H1 (cell line): ENCODE results near the gene SF3A2.

Source experiments
- CBX5 ChIP-seq: fragments of 300-800, 300-1000 bp; sonication (generic); IDR thresholded peaks from 2 replicates; pipeline ENCODE4 v1.7.1; 2016; ENCODE audit warnings: antibody characterized with exemption, low read length, low read depth
- EP300 ChIP-seq, 2 experiments: IDR thresholded peaks; 1 replicate in 1 of 2; 2 replicates in 1 of 2; pipeline ENCODE4 v1.6.1; 2011 to 2012; ENCODE audit warnings: low read depth in 2 of 2, low read length in 2 of 2, mild to moderate bottlenecking in 2 of 2, borderline replicate concordance in 1 of 2, inconsistent platforms in 1 of 2, moderate library complexity in 1 of 2
- EZH2 ChIP-seq: fragments of 200-600 bp; sonication (generic); IDR thresholded peaks from 2 replicates; pipeline ENCODE4 v1.7.1; 2012; ENCODE audit warnings: low read depth, mild to moderate bottlenecking, moderate library complexity, low read length, inconsistent platforms; ENCODE audit not compliant: severe bottlenecking
- JUN ChIP-seq: IDR thresholded peaks from 2 replicates; pipeline ENCODE4 v1.6.1; 2011; ENCODE audit warnings: low read depth, mild to moderate bottlenecking, improper control_type of control experiment, low read length
- PHF8 ChIP-seq: fragments of 200-600 bp; sonication (generic); conservative IDR thresholded peaks from 2 replicates; pipeline ENCODE4 v1.7.1; 2012; ENCODE audit warnings: low read depth, mild to moderate bottlenecking, inconsistent platforms, low read length, moderate library complexity
- POU5F1 ChIP-seq: IDR thresholded peaks from 2 replicates; pipeline ENCODE4 v1.6.1; 2011; ENCODE audit warnings: low read depth, mild to moderate bottlenecking, low read length, moderate library complexity
- RXRA ChIP-seq: IDR thresholded peaks from 2 replicates; pipeline ENCODE4 v1.6.1; 2011; ENCODE audit warnings: low read depth, mild to moderate bottlenecking, low read length, moderate library complexity; ENCODE audit not compliant: insufficient read depth
- TAF1 ChIP-seq: IDR thresholded peaks from 2 replicates; pipeline ENCODE4 v1.6.1; 2011; ENCODE audit warnings: mild to moderate bottlenecking, low read depth, low read length
- TF ChIP-seq, protein P1 (sequence below), 3 experiments: IDR thresholded peaks; 1 replicate in 2 of 3; 2 replicates in 1 of 3; pipeline versions ENCODE4 v1.5.1 to v1.6.1; 2011; ENCODE audit warnings: low read length in 3 of 3, mild to moderate bottlenecking in 3 of 3, inconsistent platforms in 2 of 3, low read depth in 1 of 3, moderate library complexity in 1 of 3; ENCODE audit not compliant: insufficient read depth in 1 of 3; ENCODE audit errors: control extremely low read depth in 1 of 3
- TF ChIP-seq, protein P2 (sequence below): IDR thresholded peaks from 2 replicates; pipeline ENCODE4 v1.6.1; 2011; ENCODE audit warnings: low read length, improper control_type of control experiment

DNA sequence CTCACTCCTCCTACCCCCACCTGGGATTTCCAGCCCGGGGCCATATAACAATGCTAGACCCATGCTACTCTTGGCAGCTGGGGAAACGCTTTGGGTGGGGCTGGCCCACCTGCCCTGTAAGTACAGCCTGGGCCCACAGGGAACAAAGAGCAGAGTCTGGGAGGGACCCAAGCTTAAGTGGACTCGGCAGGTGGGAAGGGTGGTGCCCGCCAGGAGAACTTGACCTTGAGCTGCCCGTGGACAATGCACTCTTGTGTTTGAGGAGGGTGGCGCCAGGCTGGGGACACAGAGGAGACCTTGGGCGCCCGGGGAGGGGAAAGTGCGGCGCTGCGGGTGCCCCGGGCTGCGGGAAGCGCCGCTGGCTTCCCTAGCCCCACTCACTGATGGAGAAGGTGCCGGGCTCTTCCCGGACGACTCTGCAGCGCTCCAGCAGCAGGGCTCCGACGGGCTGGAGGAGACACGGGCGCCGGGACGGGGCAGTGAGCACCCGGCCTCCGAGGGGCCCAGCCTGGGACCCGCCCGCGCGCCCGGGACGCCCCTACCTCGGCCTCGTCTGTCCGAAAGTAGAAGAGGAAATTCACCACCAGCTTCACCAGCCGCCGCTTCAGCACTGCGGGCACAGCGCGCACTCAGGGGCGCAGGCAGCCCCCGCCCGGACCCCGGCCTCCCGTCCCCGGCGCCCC, 1.1 kb upstream of the SF3A2 start:
- no peak for TF ChIP-seq PHF8
- TF ChIP-seq, protein P1, sequence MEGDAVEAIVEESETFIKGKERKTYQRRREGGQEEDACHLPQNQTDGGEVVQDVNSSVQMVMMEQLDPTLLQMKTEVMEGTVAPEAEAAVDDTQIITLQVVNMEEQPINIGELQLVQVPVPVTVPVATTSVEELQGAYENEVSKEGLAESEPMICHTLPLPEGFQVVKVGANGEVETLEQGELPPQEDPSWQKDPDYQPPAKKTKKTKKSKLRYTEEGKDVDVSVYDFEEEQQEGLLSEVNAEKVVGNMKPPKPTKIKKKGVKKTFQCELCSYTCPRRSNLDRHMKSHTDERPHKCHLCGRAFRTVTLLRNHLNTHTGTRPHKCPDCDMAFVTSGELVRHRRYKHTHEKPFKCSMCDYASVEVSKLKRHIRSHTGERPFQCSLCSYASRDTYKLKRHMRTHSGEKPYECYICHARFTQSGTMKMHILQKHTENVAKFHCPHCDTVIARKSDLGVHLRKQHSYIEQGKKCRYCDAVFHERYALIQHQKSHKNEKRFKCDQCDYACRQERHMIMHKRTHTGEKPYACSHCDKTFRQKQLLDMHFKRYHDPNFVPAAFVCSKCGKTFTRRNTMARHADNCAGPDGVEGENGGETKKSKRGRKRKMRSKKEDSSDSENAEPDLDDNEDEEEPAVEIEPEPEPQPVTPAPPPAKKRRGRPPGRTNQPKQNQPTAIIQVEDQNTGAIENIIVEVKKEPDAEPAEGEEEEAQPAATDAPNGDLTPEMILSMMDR (IDR thresholded peaks at IDR 0.05; ENCODE audit: control extremely low read depth in 1 of 3, insufficient read depth in 1 of 3, low read depth in 1 of 3, low read length in 3 of 3), result no peak
- no peak for TF ChIP-seq TAF1
- no peak for TF ChIP-seq EZH2
- no peak for TF ChIP-seq POU5F1
- TF ChIP-seq, protein P2, sequence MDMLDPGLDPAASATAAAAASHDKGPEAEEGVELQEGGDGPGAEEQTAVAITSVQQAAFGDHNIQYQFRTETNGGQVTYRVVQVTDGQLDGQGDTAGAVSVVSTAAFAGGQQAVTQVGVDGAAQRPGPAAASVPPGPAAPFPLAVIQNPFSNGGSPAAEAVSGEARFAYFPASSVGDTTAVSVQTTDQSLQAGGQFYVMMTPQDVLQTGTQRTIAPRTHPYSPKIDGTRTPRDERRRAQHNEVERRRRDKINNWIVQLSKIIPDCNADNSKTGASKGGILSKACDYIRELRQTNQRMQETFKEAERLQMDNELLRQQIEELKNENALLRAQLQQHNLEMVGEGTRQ, result no peak
- TF ChIP-seq CBX5, result no peak
- no peak for TF ChIP-seq RXRA
- TF ChIP-seq EP300 (IDR thresholded peaks at IDR 0.05; ENCODE audit: borderline replicate concordance in 1 of 2, low read depth in 2 of 2, low read length in 2 of 2), result no peak
- no peak for TF ChIP-seq JUN
